ENCODE results near the gene CTIF.

The CTIF gene

GRCh38 chr18:48902023-48902855, 363.4 kb downstream of the CTIF start:
- DNase-seq (ENCODE audit: low read depth): no peak

- DNase-seq (ENCODE audit: low read depth): no peak
Measured at GRCh38 chr18:48902856-48903601, 364.2 kb downstream of the CTIF start.

- DNase-seq (ENCODE audit: low read depth): no peak
Measured at GRCh38 chr18:48904091-48904490, 365.3 kb downstream of the CTIF start.

- no peak for DNase-seq (ENCODE audit: low read depth)
Measured at GRCh38 chr18:48904847-48905394, 366.1 kb downstream of the CTIF start.

- no peak for DNase-seq (ENCODE audit: low read depth)
Measured at GRCh38 chr18:48905513-48905912, 366.7 kb downstream of the CTIF start.

GRCh38 chr18:48908916-48909315, 370.1 kb downstream of the CTIF start:
- DNase-seq (ENCODE audit: low read depth): no peak

GRCh38 chr18:48909721-48910120, 370.9 kb downstream of the CTIF start:
- no peak for DNase-seq (ENCODE audit: low read depth)

GRCh38 chr18:48910972-48911545, 372.2 kb downstream of the CTIF start:
- DNase-seq (ENCODE audit: low read depth): no peak
